HTR-8/SVneo (cell line): ENCODE measurements around the gene NCLN.
"Not testable (repeated sequence)": the region's sequence is repeated elsewhere in the genome, so short reads cannot be mapped to it uniquely, and the experiment has no call there.

Experiments
- DNase-seq: peaks from one replicate; pipeline ENCODE4 v3.0.0; 2011; ENCODE audit warnings: low spot score, mixed read lengths; ENCODE audit not compliant: insufficient read length
- FAIRE-seq: peaks from 2 replicates; lab custom pipeline; 2011; peaks lifted over from hg19 to GRCh38; lab: Jason Lieb, UNC

Gene NCLN

GRCh38 chr19:3178973-3179738, 6.6 kb upstream of the NCLN start:
- DNase-seq (no peak), FAIRE-seq (no peak)

DNA sequence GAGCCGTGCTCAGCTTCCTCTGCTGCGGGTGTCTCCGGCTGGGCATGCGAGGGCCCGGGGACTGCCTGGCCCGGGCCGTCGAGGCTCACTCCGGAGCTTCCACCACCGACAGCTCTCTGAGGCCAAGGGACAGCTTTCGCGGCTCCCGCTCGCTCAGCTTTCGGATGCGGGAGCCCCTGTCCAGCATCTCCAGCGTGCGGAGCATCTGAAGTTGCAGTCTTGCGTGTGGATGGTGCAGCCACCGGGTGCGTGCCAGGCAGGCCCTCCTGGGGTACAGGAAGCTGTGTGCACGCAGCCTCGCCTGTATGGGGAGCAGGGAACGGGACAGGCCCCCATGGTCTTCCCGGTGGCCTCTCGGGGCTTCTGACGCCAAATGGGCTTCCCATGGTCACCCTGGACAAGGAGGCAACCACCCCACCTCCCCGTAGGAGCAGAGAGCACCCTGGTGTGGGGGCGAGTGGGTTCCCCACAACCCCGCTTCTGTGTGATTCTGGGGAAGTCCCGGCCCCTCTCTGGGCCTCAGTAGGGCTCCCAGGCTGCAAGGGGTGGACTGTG, 5.9 kb upstream of the NCLN start:
- FAIRE-seq (no peak), DNase-seq (no peak)

DNA sequence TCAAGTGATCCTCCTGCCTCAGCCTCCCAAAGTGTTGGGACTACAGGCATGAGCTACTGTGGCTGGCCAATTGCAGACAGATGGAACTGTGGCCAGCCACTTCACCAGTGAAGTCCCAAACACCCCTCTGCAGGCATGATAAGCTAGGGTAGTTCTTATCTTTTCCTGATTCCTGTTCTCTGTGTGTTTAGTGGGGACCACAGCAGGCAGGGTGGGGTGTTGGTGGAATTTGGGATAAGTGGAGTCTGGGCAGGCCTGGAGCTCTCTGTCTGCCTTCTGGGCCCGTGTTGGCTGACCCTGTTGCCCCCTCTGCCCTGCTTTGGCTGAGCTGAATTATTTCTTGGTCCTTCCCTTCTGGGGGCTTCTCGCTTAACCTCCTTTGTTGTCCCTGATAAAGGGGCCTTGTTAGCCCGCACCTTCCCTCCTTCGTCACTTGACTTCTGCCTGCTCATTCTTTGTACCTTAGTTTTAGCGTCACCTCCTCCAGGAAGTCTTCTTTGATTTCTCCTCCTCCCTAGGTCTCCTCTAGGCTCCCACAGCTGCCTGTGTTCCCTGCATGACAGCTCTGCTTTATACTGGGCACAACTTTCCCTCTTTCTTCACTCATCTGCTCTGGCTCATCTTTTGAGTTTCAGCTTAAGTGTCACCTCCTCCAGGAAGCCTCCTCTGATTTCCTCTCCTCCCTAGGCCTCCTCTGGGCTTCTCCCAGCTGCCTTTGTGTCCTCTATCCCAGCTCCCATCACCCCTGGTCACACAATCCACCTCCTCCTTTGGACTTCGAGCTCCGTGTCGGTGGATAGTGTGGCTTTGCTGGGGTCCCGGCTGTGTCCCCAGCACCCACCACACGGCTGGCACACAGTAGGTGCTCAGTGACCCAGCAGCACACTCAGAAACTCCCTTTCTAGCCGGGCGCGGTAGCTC, 1.7 kb upstream of the NCLN start:
- no peak for FAIRE-seq
- DNase-seq = no peak

DNA sequence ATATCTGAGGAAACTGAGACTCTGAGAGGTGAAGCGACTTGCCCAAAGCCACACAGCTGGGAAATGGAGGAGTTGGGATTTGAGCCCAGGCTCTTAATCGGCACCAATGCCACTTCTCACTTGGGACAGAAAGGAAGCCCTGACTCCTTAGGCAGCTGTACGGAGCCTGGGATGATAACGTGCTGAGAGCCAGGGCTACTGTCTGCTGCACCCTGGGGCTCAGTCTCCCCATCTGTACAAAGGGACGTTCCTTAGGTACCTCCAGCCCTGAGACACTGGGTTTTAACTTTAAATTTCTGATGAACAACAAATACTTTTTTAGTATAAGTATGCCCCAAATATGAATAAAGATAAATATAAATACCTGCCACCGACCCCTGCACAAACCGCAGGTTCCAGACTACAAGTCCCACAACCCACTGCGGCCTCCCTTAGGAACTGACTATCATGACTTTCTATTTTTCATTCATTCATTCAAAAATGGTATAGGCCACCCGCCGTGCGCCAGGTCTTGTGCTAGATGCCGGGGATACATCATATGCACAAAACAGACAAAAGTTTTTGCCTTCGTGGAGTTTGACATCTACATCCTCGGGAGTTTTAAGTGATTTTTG, 776 bp upstream of the NCLN start:
- FAIRE-seq (no peak), DNase-seq (peak; percentile 47)

DNA sequence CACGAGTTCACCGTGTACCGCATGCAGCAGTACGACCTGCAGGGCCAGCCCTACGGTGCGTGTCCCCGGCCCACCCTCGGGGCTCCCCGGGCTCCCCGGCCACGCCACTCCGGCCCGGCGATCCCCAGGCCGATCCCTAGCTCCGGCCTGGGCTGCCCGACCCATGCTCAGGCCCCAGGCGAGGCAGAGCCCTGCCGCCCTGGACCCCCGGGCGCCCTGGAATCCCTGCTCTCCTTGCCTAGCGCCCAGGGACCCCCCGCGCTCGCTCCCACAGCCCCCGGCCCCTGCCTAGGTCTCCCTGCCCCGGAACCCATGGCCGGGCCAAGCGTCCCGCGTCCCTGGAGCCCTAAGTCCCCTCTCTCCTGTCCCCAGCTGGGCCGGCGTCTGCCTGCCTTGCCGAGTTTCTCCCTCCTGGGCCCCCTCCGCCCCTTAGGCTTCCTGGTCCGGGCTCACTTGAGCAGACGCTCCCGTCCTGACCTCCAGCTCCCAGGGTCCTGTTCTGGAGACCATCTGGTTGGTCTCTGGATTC, 494 bp downstream of the NCLN start:
- FAIRE-seq (no peak), DNase-seq (no peak)

DNA sequence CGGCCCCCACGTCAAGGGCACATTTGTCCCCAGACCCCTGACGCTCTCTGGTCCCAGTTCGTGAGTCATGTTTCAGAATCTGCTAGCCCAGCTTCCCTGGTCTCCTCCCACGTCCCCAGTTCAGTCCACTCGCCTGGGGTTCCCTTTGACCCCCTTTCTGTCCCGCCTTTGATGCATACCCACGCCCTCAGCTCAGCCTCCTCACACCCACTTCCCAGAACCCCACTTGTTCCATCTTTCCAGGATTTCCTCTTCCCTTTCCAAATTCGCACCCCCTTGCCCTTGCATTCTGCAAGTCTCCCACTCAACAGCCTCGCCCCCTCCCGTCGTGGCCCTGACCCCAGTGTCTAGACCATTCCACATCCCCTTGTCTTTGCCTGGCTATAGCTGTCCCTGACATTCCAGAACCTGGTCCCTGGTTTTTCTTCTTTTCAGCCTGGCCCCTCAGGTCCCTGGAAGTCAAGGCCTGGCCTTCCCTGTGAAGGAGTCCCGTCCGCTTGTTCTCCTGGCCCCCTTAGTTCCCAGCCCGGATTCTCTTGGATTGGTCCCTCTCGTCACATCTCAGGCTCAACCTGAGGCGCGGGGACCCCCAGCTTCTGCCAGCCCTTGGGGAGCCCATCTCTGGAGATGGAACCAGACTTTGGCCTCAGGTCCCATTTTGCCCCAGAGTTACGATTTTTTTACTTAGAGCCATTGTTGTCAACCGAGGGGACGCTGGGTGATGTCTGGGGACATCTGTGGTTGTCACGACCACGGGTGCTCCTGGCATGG, 1.3 kb downstream of the NCLN start:
- DNase-seq (no peak), FAIRE-seq (no peak)

DNA sequence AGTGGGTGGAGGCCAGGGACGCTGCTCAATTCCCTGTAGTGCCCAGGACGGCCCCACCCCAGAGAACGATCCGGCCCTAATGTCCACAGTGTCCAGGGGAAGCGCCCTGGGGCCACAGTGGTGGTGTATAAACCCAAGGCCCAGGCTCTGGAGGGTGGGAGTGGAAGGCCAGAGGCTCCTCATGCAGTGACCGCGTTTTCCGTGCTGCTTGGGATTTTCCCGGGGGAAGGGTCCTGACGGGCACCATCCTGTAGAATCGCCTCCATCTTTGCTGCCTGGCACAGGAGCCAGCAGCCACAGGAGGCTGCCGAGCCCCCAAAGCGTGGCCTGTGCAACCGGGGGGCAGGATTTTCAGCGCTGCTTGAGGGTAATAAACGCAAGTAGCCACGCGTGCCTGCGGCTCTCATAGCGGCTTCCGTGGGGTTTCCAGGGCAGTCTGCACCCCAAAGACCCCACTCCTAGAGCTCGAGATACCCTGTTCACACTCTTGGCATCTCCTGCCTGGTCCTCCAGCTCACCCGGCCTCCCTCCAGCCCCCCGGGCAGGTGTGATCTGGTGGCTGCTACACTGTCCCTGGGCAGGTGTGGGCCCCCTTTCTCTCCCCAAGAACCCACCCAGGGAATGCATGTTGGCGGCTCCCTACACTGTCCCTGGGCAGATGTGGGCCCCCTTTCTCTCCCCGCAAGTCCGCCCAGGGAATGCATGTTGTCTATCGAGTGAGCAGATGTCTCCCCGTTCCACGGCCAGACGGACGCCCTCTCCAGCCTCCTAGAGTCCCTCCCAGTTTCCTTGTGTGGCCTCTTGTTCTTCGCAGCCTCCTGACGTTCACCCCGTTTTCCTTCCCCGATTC, 2.2 kb downstream of the NCLN start:
- no peak for DNase-seq
- FAIRE-seq = no peak

DNA sequence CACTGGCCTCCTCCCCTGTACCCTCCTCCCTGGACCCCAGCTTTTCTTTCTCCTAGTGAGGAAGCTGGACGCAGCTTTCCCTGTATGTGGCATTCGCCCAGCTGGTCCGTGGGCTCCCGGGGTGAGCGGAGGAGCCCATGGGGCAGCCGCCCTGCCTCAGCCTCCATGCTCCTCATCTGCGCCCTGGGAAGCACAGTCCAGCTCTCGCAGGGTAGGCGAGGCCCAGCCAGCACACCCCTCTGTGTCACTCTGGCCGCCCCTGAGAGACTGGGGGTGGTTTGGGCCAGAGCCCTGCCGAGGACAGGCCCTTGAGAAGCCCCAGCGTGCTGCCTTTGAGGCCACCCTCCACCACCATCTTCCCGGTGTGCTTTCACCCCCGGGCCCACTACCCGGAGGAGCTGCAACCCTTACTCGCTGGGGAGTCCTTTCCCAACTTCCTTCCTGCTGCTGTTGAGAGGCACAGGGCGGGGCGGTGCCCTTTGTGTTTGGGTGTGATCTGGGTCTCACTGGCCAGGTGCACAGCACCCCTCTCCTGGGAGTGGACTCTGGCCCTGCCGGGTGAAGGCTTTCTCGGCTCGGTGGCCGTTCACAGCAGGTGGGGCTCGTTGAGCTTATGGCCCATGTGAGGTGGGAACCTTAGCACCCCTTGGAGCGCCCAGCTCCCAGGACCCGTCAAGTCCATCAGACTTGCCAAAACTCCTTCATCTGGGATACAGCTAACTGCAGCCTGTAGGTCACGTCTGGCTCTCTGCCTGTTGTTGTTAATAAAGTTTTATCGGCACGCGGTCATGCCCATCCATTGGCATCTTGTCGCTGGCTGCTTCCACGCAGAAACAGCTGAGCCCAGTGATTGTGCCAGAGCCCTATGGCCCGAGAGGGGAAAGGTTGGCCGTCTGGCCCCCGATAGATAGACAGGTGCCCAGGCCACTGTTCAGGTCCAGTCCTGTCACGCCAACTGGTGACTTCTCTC, 3.2 kb downstream of the NCLN start:
- FAIRE-seq (no peak), DNase-seq (no peak)

DNA sequence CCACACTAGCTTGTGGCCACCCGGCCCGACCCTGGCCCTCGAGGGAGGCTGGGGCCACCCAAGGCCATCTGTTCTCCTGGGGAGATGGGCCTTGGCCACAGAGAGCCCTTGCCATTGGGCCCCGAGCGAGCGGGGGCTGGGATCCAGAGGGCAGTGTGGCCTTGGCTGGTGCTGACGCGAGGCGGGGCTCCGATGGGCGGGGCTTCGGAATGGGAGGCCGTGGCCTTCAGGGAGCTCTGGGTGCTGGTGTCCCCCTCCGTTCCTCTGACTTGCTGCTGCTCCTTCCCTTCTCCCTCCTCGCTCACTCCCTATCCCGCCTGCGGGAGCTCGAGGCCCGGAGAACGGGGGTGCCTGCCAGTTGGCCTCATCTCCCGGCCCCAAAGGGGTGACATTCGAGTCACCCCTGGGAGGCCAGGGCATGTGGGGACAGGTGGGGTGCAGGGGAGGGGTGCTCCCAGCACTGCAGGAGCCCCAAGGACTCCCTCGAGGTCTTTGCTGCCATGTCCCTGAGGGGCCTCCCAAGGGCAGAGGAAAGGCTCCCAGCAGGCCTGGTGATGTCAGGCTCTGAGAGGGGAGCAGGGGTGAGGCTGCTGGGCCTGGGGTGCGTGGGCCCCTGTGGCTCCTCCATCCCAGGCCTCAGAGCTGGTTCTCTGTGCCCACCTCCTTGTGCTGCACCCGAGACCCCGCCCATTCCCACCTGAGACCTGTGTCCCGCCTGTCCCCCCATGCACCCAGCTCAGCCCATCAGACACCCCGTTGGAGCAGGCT, 4.2 kb downstream of the NCLN start:
- FAIRE-seq = no peak
- no peak for DNase-seq

DNA sequence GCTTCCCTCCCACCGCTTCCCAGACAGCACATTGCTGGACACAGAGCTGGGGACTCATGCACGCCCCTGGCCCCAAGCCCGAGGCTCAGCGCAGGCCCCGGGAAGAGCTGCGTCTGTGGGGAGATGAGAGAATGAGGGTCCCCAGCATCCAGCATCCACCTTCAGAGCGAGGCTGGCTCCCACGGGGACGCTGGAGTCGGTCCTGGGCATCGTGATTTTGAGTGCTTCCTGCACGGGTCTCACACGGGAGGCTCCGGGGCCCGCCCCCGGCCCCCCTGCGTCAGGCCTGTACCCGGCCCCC, 4.7 kb downstream of the NCLN start:
- FAIRE-seq = no peak

GRCh38 chr19:3190921-3191805, 5.4 kb downstream of the NCLN start:
- DNase-seq = no peak
- no peak for FAIRE-seq

More for the DNA sequence above, 4.7 kb downstream of the NCLN start:
- no peak for DNase-seq

DNA sequence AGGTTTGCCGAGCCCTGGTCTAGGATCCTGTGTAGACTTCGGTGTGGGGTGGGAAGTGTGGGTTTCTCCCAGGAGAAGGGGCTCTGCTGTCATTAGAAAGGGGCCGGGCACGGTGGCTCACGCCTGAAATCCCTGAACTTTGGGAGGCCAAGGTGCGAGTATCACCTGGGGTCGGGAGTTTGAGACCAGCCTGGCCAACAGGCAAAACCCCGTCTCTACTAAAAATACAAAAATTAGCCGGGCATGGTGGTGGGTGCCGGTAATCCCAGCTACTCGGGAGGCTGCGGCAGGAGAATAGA, 6.0 kb downstream of the NCLN start:
- not testable (repeated sequence) for DNase-seq, FAIRE-seq

DNA sequence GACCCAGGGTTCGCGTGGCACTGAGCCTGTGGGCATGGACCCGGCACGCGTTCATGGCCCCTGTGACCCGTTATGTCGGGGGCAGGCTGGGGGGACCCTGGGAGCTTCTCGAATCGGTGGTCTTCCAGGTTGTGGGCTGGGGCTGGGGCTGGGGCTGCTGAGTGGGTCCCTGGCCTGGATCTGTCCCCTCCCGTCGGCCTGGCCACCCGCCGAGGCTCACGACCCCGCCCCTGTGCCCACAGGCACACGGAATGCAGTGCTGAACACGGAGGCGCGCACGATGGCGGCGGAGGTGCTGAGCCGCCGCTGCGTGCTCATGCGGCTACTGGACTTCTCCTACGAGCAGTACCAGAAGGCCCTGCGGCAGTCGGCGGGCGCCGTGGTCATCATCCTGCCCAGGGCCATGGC, 6.5 kb downstream of the NCLN start:
- no peak for FAIRE-seq
- no peak for DNase-seq

DNA sequence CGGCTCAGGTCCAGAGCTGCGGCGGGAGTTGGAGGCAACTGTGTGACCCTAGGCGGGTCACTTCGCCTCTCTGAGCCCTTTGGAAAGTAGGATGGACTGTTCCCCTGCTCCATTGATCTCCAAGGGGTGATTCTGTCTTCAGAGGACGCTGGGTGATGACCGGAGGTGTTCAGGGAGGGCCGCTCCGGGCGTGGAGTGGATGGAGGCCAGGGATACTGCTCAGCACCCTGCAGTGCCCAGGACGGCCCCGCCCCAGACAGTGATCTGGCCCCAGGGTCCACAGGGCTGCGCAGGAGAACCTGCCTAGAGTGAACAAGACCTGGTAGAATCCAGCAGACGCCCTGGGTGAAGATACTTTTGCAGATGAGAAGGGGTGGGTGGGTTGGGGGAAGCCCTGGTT, 7.0 kb downstream of the NCLN start:
- DNase-seq (no peak), FAIRE-seq (no peak)

GRCh38 chr19:3193256-3194105, 7.8 kb downstream of the NCLN start:
- no peak for FAIRE-seq

More at GRCh38 chr19:3193256-3194105, 7.8 kb downstream of the NCLN start:
- DNase-seq = no peak
